PFSK-1 (cell line): ENCODE data around the gene OXER1. TPM values are rescaled to one million over a fixed set of nuclear protein-coding genes. Genes with fewer than 3 reads are reported as not detected.

Source experiments
- FOXP2 ChIP-seq: optimal IDR thresholded peaks from 2 replicates; pipeline ENCODE3; 2011; ENCODE audit warnings: borderline replicate concordance, control low read depth, inconsistent platforms; ENCODE audit not compliant: insufficient read depth; ENCODE audit errors: extremely low read length, extremely low read depth
- POLR2AphosphoS5 ChIP-seq: IDR thresholded peaks from 2 replicates; pipeline ENCODE4 v1.6.1; 2012; ENCODE audit warnings: low read depth, mild to moderate bottlenecking, control low read depth, low read length, moderate library complexity
- REST ChIP-seq, 2 experiments: IDR thresholded peaks; 2 replicates each; pipeline versions ENCODE4 v1.6.1 to v1.8.0; 2011 to 2012; ENCODE audit warnings: low read depth in 2 of 2, low read length in 2 of 2, control low read depth in 1 of 2, inconsistent platforms in 1 of 2, mild to moderate bottlenecking in 1 of 2, moderate library complexity in 1 of 2; ENCODE audit not compliant: insufficient read depth in 1 of 2
- SIN3A ChIP-seq: IDR thresholded peaks from 2 replicates; pipeline ENCODE4 v1.6.1; 2012; ENCODE audit warnings: mild to moderate bottlenecking, low read length, moderate library complexity, borderline replicate concordance; ENCODE audit not compliant: insufficient read depth
- TAF1 ChIP-seq: IDR thresholded peaks from 2 replicates; pipeline ENCODE4 v1.6.1; 2012; ENCODE audit warnings: low read length, control low read depth, borderline replicate concordance; ENCODE audit not compliant: insufficient read depth
- polyA plus RNA-seq: library from polyadenylated mRNA; unstranded; fragments of >200 nt; gene quantifications from one replicate; pipeline ENCODE4 v1.2.1, GENCODE V29; 2012; ENCODE audit warnings: low read depth, missing spikeins; ENCODE audit not compliant: insufficient read length

OXER1 gene
- not detected for polyA plus RNA-seq

- TF ChIP-seq FOXP2 = no peak
- no peak for TF ChIP-seq POLR2AphosphoS5
- TF ChIP-seq TAF1 = no peak
- TF ChIP-seq SIN3A = no peak
- TF ChIP-seq REST (IDR thresholded peaks at IDR 0.05; ENCODE audit: insufficient read depth in 1 of 2, low read depth in 2 of 2, low read length in 2 of 2) = no peak
Measured at GRCh38 chr2:42764096-42764495, at the start of gene OXER1. OXER1 (minus strand) TSS chr2:42764135; CDS start chr2:42764062, 73 bp downstream.

- TF ChIP-seq FOXP2 (no peak), POLR2AphosphoS5 (no peak)
Measured at GRCh38 chr2:42812899-42813479, 49.1 kb upstream of the OXER1 start.

GRCh38 chr2:42810971-42811811 is 47.3 kb upstream of the OXER1 start:
- no peak for TF ChIP-seq POLR2AphosphoS5
- TF ChIP-seq SIN3A = no peak
- TF ChIP-seq TAF1 = no peak
- no peak for TF ChIP-seq FOXP2
- TF ChIP-seq REST (IDR thresholded peaks at IDR 0.05; ENCODE audit: insufficient read depth in 1 of 2, low read depth in 2 of 2, low read length in 2 of 2) = no peak

GRCh38 chr2:42810121-42810970 is 46.4 kb upstream of the OXER1 start:
- TF ChIP-seq SIN3A (no peak), TAF1 (no peak), POLR2AphosphoS5 (peak; percentile 64), FOXP2 (peak; percentile 82), REST (IDR thresholded peaks at IDR 0.05; ENCODE audit: insufficient read depth in 1 of 2, low read depth in 2 of 2, low read length in 2 of 2) (peak in 1 of 2 experiments; percentile 48; a peak in 2 of 4 replicates)

- TF ChIP-seq SIN3A (no peak), POLR2AphosphoS5 (no peak; the same call in 1 of the 2 replicates), REST (IDR thresholded peaks at IDR 0.05; ENCODE audit: insufficient read depth in 1 of 2, low read depth in 2 of 2, low read length in 2 of 2) (no peak), FOXP2 (no peak), TAF1 (no peak)
Measured at GRCh38 chr2:42809819-42810120, 45.8 kb upstream of the OXER1 start.
